HG03139 (cell line): ENCODE results near the gene IFT81.
A peak's percentile ranks its signal among the peaks of the same experiment; 100 is the strongest.
"Not testable (repeated sequence)": the region's sequence is repeated elsewhere in the genome, so short reads cannot be mapped to it uniquely, and the experiment has no call there.

Source experiments
- ATAC-seq: cut with Tn5 transposase; IDR thresholded peaks from one replicate; pipeline ENCODE4 v1.9.1; 2021; ENCODE audit not compliant: unreplicated experiment

Gene IFT81, protein sequence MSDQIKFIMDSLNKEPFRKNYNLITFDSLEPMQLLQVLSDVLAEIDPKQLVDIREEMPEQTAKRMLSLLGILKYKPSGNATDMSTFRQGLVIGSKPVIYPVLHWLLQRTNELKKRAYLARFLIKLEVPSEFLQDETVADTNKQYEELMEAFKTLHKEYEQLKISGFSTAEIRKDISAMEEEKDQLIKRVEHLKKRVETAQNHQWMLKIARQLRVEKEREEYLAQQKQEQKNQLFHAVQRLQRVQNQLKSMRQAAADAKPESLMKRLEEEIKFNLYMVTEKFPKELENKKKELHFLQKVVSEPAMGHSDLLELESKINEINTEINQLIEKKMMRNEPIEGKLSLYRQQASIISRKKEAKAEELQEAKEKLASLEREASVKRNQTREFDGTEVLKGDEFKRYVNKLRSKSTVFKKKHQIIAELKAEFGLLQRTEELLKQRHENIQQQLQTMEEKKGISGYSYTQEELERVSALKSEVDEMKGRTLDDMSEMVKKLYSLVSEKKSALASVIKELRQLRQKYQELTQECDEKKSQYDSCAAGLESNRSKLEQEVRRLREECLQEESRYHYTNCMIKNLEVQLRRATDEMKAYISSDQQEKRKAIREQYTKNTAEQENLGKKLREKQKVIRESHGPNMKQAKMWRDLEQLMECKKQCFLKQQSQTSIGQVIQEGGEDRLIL

DNA sequence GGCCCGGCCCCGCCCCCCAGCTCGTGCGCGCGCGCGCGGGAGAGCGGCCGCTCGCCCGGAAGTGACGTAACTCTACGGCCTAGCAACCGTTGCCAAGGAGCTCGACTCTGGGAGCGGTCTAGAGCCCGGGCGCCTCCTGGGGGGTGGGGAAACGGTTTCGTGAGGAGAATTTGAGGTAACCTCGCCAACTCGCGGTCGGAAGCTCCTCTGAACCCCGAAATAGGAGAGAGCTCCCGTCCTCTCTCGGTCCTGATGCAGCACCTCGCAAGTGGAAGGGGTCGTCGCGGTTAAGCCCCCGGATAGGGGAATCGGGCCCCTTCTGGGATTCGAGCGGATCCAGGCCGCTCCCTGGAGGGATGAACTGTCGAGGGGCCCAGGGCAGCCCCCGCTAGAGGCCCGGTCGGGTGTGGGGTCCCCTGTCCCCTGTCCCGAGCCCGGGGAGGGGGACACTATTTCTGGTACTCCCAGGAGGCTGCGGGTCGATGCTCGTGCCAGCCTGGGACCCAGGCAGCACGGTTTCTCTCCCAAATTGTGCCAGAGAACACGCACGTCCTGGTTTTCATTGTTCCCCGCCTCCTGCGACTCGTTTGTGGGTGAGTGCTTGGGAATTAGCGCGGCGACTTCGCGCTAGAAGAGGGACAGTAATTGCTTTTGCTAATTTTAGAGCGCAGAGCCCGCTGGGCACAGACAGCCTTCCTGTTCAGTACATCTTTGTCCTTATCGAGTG, at the start of gene IFT81:
Gene IFT81, plus strand, starts transcription at position 89 of the 727 bp plus-strand sequence. CDS start 3,024 bp downstream, outside the sequence.
- ATAC-seq, result no peak

DNA sequence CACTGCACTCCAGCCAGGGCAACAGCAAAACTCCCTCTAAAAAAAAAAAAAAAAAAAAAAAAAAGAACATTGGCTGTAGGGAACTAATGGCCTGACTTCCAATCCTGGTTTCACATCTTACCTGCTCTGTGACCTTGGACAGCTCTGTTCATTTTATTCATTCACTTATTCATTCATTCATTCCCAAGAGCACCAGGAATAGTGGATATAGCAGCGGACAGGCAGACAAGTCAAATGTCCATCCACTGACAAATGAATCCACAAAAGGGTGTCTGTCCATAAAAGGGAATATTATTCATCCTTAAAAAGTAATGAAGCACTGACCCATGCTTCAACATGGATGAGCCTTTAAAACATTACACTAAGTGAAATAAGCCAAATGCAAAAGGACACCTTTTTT, 48.3 kb upstream of the IFT81 start:
- no peak for ATAC-seq

DNA sequence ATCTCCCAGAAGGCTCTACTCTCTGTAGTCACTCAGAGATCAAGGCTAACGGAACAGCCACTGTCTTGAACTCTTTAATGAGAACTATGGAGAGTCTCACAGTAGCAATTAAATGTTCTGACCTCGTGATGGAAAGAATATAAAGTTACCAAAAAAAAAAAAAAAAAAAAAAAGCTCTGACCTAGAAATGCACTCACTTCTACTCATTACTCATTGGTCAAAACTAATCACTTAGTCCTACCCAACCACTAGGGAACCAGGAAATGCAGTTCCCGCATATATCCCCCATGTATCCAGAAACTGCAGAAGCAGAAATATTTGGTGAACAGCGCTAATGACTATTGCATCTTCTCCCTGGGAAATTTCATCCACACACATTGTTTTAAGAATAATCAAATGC, 46.4 kb upstream of the IFT81 start:
- ATAC-seq, result no peak

DNA sequence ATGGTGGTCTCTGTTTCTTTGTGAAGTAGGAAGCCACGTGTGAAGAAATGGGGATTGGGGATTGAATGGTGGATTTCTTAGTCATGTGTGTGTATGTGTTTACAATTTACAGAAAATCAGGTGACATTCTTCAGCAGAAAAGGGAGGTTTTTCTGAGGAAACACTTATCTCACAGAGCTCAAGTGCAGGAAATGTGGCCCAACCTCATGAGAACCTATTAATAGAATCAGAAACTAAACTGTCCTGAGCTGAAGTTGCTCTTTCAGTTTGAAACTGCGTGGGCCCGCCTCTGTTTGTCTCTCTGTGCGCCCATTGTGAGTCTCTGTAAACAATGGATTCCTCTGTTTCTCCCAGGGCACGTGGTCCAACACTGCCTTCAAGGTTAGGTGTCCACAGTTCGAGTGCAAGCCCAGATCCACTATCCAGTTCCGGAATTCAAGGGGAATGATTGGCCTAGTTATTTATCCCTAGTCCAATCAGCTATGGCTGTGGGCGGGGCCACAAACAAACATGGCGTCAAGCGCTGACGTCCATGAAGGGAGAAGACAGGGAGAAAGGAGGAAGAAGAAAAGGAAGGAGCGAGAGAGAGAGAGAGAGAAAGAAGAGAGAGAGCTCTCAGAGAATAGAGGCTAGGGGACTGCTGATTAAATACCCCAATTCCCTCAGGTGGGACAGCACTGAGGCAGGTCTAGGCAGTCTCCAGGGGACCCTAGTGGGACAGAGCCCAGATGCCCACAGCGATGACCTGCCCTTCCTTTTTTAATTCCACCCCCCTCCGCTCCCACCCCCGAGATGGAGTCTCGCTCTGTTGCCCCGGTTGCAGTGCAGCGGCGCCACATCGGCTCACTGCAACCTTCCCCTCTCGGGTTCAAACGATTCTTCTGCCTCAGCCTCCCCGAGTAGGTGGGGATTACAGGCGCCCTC, 44.4 kb upstream of the IFT81 start:
- peak; percentile 78 for ATAC-seq

DNA sequence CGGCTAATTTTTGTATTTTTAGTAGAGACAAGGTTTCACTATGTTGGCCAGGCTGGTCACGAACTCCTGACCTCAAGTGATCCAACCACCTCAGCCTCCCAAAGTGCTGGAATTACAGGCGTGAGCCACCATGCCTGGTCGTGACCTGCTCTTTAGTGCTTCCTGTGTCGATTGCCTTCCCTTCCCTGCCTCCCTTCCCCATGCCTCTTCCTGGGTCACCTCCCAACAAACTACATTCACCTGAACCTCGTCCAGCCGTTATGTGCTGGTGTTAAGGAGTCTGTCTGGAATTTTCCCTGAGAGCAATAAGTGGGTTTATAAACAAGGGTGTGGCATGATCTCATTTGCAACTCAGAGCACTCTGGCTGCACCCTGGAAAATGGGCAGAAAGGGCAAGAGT, 43.7 kb upstream of the IFT81 start:
- no peak for ATAC-seq

DNA sequence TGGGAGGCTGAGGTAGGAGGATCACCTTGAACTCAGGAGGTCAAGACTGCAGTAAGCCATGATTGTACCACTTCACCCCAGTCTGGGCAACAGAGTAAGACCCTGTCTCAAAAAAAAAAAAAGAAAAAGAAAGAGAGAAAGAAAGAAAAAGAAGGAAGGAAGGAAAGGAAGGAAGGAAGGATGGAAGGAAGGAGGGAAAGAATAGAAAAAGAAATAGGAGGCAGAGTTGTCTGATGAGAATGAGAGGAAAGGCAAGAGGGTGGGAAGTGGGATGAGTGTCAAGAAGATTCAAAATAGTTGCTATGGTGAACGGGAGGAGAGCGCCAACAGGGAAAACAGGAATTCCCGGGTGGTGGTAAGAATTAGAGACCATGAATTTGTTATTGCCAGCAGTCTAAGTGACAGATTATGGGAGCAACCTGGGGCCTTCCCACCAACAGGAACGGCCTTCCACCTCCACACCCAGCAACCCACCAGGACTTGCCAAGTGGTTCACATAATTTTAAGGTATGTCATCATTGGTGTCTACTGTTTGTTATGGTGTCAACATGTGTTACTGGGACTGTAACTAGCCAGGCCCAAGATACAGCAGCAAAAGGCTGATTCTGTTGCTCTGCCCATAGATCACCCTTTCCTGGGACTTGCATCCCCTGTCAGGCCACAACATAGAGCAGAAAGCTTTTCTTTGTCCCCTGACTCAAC, 39.7 kb upstream of the IFT81 start:
- ATAC-seq, result no peak

DNA sequence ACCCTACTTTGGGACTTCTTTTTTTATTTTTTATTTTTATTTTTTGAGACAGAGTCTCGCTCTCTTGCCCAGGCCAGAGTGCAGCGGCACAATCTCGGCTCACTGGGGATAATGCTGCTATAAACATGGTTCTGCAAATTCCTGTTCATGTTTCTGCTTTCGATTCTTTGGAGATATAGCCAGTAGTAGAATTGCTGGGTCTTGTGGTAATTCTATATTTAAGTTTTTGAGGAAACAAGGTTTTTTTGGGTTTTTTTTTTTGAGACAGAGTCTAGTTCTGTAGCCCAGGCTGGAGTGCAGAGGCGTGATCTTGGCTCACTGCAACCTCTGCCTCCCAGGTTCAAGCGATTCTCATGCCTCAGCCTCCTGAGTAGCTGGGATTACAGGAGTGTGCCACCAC, 35.9 kb upstream of the IFT81 start:
- not testable (repeated sequence) for ATAC-seq

DNA sequence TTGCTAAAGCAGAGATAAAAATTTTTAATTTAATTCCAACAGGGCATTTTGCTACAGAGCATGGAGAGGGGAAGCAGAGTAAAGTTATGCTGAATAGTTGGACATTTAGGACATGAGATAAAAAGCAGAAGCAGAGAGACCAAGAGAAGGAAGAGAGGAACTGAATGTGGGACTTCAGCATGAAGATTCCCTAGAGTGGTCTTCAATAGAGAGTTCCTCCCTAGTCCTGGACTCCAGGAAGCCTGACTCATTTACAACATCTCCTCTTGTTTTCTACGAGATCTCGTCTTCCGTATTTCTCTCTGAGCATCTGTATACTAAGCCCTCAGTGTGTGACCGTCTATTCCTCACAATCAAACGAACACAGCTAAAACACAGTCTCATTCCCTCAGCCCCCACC, 35.2 kb upstream of the IFT81 start:
- ATAC-seq, result no peak

DNA sequence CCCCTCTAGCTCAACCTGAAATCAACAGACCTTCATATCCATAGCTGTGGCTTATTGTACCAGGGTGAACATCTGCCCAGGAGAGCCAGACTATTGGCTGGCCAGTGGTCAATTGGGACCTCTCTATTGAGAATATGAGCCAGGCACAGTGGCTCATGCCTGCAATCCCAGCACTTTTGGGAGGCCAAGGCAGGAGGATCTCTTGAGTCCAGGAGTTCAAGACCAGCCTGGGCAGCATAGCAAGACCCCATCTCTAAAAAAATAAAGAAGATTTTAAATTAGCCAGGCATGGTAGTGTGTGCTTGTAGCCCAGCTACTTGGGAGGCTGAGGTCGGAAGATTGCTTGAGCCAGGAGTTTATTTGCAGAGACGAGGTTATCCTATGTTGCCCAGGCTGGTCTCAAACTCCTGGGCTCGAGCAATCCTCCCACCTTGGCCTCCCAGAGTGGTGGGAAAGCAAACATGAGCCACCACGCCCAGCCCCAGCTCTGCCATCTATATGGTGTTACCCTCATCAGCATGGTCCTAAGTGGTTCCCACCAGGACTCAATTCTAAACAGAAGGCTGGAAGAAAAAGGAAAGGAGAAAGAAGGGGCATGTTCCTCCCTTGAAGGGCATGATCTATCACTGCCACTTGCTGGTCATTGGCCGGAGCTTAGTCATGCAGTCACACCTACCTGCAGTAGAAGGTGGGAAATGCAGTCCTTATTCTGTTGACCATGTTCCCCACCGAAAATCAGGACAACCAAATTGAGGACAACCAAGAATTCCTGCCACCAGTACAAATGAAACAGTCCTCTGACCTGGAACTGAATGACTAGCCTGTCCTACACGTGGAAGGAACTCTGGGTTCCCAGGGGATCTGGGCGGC, 33.7 kb upstream of the IFT81 start:
- ATAC-seq, result no peak

DNA sequence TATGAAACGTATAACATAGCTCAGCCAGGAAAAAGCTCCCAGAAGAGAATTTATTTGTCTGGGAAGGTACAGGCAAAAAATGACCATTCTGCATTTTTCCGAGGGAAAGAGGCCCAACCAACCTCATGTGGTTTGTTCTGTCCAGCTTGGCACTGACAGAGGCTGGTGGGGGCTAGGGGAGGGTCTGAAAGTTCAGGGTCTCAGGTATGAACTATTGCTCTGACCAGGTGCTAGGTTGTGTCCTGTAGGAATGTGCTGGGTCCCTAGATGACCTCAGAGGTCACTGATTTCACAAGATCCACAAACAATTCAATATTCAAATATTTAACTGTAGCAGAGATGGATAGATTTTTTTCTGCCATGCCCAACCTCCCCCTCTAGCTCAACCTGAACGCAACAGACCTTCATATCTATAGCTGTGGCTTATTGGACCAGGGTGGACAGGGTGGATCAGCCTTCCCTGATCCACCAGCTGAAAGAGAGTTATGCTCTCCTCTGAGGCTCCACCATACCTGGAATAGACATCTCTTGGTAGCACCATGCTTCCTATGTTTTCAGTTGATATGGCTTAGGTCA, 32.9 kb upstream of the IFT81 start:
- no peak for ATAC-seq

DNA sequence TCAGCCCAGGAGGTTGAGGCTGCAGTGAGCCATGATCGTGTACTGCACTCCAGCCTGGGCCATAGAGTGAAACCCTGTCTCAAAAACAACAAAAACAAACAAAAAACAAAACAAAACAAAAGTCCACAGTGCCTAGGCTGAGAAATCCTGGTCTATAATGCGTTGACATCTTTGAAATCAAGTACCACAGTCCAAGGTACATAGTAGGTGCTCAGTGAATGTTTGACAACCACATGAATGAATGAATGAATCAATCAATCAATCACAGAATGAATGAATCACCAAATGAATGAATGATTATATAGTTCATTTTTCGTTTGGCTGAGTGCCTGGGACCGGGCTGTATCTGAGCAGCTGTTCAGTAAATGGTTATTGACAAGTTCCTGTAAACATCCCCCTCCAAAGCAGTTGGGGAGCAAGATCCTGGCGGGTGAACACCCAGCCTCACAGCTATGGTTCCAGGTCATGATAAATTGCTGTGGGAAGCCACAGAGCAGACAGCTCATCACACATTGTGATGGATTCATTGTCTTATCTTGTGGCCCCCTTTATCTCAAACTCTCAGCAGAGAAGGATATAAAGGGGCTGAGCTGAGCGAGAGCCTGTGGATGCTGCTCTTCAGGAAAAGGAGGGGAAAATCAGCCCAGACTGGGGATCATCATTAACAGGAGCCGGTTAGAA, 30.4 kb upstream of the IFT81 start:
- no peak for ATAC-seq

DNA sequence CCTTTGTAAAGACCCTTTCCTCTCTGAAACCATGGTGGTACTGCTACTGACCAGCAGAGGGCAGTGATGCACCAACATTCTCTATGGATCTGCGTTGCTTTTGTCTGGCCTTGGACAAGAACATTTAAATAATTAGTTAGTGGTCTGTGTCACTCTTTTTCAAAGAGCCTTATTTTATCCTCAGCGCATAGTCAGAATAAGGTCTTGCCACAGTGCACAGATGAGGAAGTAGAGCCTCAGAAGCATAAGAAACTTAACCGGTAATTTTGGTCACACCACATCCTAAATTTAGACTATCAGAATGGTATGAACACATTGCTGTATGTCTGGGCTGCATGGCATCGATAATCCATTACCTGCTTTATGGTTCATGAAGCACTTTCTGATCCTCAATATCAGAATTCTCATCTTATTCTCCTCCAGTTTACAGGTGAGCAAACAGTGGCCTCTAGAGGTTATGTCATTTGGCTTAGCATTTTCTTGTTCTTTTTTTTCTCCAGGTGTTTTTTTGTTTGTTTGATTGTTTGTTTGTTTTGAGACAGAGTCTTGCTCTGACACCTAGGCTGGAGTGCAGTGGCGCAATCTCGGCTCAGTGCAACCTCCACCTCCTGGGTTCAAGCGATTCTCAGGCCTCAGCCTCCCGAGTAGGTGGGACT, 23.7 kb upstream of the IFT81 start:
- ATAC-seq, result peak; percentile 90

DNA sequence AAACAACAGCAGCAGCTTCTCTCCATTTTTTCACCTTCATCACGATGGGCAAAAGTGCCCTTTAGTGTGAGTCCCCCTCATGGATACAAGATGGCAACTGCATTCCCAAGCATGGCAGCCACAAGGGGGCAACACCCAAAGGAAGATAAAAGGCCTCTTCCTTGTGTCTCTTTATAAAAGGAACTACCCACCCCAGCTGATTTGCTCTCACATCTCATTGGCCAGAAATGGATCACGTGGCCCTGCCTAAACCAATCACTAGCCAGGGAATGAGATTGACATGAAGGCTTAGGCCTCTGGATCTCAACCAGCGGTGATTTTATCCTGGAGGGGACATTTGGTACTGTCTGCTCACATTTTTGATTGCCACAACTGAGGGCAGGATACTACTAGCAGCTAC, 21.9 kb upstream of the IFT81 start:
- ATAC-seq, result no peak

DNA sequence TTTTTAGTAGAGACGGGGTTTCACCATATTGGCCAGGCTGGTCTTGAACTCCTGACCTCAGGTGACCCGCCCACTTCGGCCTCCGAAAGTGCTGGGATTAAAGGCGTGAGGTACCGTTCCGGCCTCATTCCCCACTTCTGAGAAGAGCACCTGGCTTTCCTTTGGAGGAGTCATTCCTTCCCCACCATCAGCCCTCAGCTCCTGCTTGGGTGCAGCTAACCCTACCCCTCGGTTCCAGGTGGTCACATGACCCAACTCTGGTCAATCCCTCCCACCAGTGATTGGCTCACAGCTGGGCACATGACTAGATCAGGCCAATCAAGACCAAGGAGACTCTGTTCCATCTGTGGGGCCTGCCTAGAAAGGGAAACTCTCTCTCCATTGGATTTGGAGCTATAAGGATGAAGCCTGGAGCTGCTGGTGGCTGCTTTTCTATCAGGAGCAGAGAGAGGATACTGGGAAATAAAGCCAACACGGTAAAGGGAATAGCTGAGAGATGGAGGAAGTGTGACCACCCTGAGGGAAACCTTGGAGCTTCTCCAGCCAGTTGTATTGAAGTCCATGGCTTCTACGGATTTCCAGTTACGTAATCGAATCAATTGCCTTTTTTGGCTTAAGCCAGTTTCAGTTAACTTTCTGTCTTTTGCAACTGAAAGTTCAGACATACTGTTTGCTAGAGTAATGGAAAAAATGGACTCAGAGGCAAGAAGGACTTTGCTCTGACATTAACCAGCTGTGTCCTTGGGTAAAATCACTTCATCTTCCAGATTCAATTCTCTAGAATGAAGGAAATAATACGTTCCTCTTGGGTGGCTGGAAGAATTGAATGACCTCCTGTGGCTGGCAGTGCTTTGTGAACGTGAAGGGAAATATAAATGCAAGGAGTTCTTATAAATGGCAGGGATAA, 19.7 kb upstream of the IFT81 start:
- ATAC-seq, result no peak

DNA sequence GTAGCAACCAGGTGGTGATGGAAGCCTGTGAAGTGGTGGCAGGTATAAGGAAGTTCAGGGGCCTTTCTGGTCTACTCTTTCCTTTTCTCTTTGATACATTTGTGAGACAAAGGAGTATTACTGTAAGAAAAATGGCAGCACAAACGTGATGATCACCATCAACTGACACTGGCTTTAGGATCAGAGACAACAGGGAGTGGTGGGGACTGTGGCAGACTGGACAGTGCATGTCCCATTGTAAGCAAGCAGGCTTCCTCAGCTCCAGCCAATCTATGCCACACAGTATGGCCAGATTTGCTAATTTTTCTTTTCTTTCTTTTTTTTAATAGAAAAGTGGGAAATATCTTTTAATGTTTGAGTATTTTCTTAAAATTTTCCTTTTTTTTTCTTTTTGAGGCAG, 19.0 kb upstream of the IFT81 start:
- ATAC-seq, result no peak

DNA sequence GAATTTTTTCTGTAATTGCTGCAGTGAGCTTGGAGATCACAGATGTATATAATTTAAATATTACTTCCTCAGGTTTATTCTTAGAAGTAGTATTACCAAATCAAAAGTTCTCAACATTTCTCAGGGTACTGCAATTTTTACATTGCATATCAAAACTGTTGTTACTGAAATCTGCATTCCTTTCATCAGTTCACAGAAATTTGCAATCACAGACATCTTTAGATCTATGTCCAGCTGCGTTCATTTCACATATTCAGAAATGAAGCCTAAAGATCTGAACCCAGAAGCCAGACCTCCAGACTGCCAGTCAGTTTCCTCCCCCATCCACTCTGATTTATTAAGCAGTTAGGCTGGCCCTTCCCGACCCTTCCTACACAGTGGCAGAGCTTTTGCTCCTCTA, 18.2 kb upstream of the IFT81 start:
- ATAC-seq, result no peak
